PC-9 (cell line): ENCODE results near the gene HOXB13. TPM values are rescaled to one million over a fixed set of nuclear protein-coding genes. Genes with fewer than 3 reads are reported as not detected.

Experiments used
- BruUV-seq: library from RNA; stranded (reverse); fragments of 400-500 nt; replicated peaks from 2 replicates; lab custom pipeline; 2021; lab: Mats Ljungman, UMichigan
- CTCF ChIA-PET: fragments of 300-600 bp; sonication (Branson Sonifier 250); formaldehyde crosslinking; loops from one replicate; lab custom pipeline; 2022; ENCODE audit warnings: antibody characterized with exemption; lab: Charles Lee
- POLR2A ChIA-PET: fragments of 300-600 bp; sonication (Branson Sonifier 250); formaldehyde crosslinking; loops from one replicate; lab custom pipeline; 2022; ENCODE audit warnings: antibody characterized with exemption; ENCODE audit not compliant: unreplicated experiment; lab: Charles Lee
- DNase-seq, 2 experiments: peaks; one replicate each; pipeline versions ENCODE4 v3.0.0 to v3.0.0-alpha.2; 2015 to 2022; ENCODE audit warnings: mixed read lengths in 1 of 2
- H2AFZ ChIP-seq: fragments of 200-600 bp; sonication (generic); 2 replicates; pipeline ENCODE4 v1.8.1; 2017; ENCODE audit warnings: antibody characterized with exemption
- H3F3A ChIP-seq: fragments of 200-600 bp; sonication (generic); 2 replicates; pipeline ENCODE4 v1.8.1; 2017; ENCODE audit warnings: antibody characterized with exemption, mild to moderate bottlenecking, low read depth; ENCODE audit not compliant: insufficient read depth
- H3K27ac ChIP-seq: fragments of 200-600 bp; sonication (generic); 2 replicates; pipeline ENCODE4 v1.6.1; 2016; ENCODE audit warnings: mixed run types
- H3K27me3 ChIP-seq: fragments of 200-600 bp; sonication (generic); 2 replicates; pipeline ENCODE4 v1.6.1; 2016; ENCODE audit warnings: low read depth, mixed run types; ENCODE audit not compliant: insufficient read depth
- H3K36me3 ChIP-seq: fragments of 200-600 bp; sonication (generic); 2 replicates; pipeline ENCODE4 v1.6.1; 2016; ENCODE audit warnings: low read depth, mixed run types
- H3K4me1 ChIP-seq: fragments of 200-600 bp; sonication (generic); replicated peaks from 2 replicates; pipeline ENCODE4 v1.6.1; 2016; ENCODE audit warnings: mixed run types; ENCODE audit not compliant: insufficient read depth
- H3K4me2 ChIP-seq: fragments of 200-600 bp; sonication (generic); 2 replicates; pipeline ENCODE4 v1.6.1; 2017; ENCODE audit warnings: mixed run types
- H3K4me3 ChIP-seq: fragments of 200-600 bp; sonication (generic); 2 replicates; pipeline ENCODE4 v1.6.1; 2016; ENCODE audit warnings: mixed run types
- H3K79me2 ChIP-seq: fragments of 200-600 bp; sonication (generic); 2 replicates; pipeline ENCODE4 v1.6.1; 2017; ENCODE audit warnings: low read depth, mixed run types
- H3K9me2 ChIP-seq: fragments of 200-600 bp; sonication (generic); 2 replicates; pipeline ENCODE4 v1.8.1; 2017; ENCODE audit warnings: mild to moderate bottlenecking; ENCODE audit not compliant: insufficient read depth
- H3K9me3 ChIP-seq: fragments of 200-600 bp; sonication (generic); 2 replicates; pipeline ENCODE4 v1.8.1; 2016; ENCODE audit warnings: low read depth; ENCODE audit not compliant: insufficient read depth
- H4K20me1 ChIP-seq: fragments of 200-600 bp; sonication (generic); 2 replicates; pipeline ENCODE4 v1.8.1; 2017; ENCODE audit not compliant: insufficient read depth
- CTCF ChIP-seq: fragments of 200-600 bp; sonication (generic); conservative IDR thresholded peaks from 2 replicates; pipeline ENCODE4 v1.6.1; 2017; ENCODE audit warnings: mixed run types, antibody characterized with exemption, mild to moderate bottlenecking, moderate library complexity
- EZH2 ChIP-seq: fragments of 200-600 bp; sonication (generic); IDR thresholded peaks from 2 replicates; pipeline ENCODE4 v1.8.0; 2017; ENCODE audit warnings: antibody characterized with exemption, low read depth
- intact Hi-C: fragments of 100-400 bp; cut with micrococcal nuclease; formaldehyde crosslinking; loops from one replicate; pipeline ENCODE4 v1.10.0; 2022; ENCODE audit not compliant: unreplicated experiment
- total RNA-seq: library from RNA; stranded (reverse); gene quantifications from 2 replicates; pipeline ENCODE4 v1.2.3, GENCODE V29; 2021

The HOXB13 gene
- total RNA-seq, 1 experiment from 2014 or later = not detected

- H3K4me2 ChIP-seq = no peak overlapping the region
- H3K4me3 ChIP-seq = no peak overlapping the region
Observed at GRCh38 chr17:48734333-48735061, 5.9 kb upstream of the HOXB13 start.

GRCh38 chr17:48733632-48734328 lies 5.2 kb upstream of the HOXB13 start:
- POLR2A ChIA-PET = interaction anchor here (0.6 kb wide), 1 partner anchor 273 kb away, joined by 3 read pairs; no protein-coding TSS in a partner anchor
- Histone ChIP-seq H3K79me2 (no peaks in the 10 kb centered on the region), H3K9me2 (no peaks in the 10 kb centered on the region), H2AFZ (no peak overlapping the region), H3K4me2 (no peak overlapping the region), H3F3A (no peaks in the 10 kb centered on the region), H3K9me3 (no peaks in the 10 kb centered on the region), H3K27me3 (peaks cover 98% of the 10 kb centered on the region), H4K20me1 (no peaks in the 10 kb centered on the region), H3K36me3 (no peaks in the 10 kb centered on the region), H3K4me1 (no peaks in the 10 kb centered on the region), H3K4me3 (no peak overlapping the region), H3K27ac (no peak overlapping the region)
- BruUV-seq = no TSS peak
- no peak for TF ChIP-seq CTCF
- TF ChIP-seq EZH2 = no peak
- intact Hi-C loops = no loop called here
- no peak for DNase-seq
- CTCF ChIA-PET = no interaction called here

More at GRCh38 chr17:48734333-48735061, 5.9 kb upstream of the HOXB13 start:
- no peaks in the 10 kb centered on the region for H3K9me3 ChIP-seq
- no peak for DNase-seq
- no peak overlapping the region for H2AFZ ChIP-seq
- TF ChIP-seq EZH2 (no peak), CTCF (no peak)
- POLR2A ChIA-PET = no interaction called here
- no peaks in the 10 kb centered on the region for H3K9me2 ChIP-seq
- no peaks in the 10 kb centered on the region for H3F3A ChIP-seq
- no peaks in the 10 kb centered on the region for H4K20me1 ChIP-seq
- intact Hi-C loops = no loop called here
- CTCF ChIA-PET = no interaction called here
- no TSS peak for BruUV-seq
- no peaks in the 10 kb centered on the region for H3K79me2 ChIP-seq
- peaks cover 96% of the 10 kb centered on the region for H3K27me3 ChIP-seq
- H3K4me1 ChIP-seq = no peaks in the 10 kb centered on the region
- H3K36me3 ChIP-seq = no peaks in the 10 kb centered on the region
- no peak overlapping the region for H3K27ac ChIP-seq

GRCh38 chr17:48732688-48733629 lies 4.4 kb upstream of the HOXB13 start:
- H3K36me3 ChIP-seq = no peaks in the 10 kb centered on the region
- H3K9me2 ChIP-seq = no peaks in the 10 kb centered on the region
- H2AFZ ChIP-seq = no peak overlapping the region
- no peak overlapping the region for H3K27ac ChIP-seq
- no peaks in the 10 kb centered on the region for H4K20me1 ChIP-seq
- H3K4me2 ChIP-seq = no peak overlapping the region
- ChIA-PET POLR2A (no interaction called here), CTCF (interaction anchor here (0.6 kb wide), 2 partner anchors 43 to 381 kb away, joined by 4 to 8 read pairs; no protein-coding TSS in a partner anchor)
- no peaks in the 10 kb centered on the region for H3K4me1 ChIP-seq
- H3F3A ChIP-seq = no peaks in the 10 kb centered on the region
- H3K27me3 ChIP-seq = peaks cover 98% of the 10 kb centered on the region
- intact Hi-C loops = no loop called here
- no peaks in the 10 kb centered on the region for H3K9me3 ChIP-seq
- H3K79me2 ChIP-seq = no peaks in the 10 kb centered on the region
- BruUV-seq = no TSS peak
- TF ChIP-seq EZH2 = no peak
- TF ChIP-seq CTCF = no peak
- H3K4me3 ChIP-seq = no peak overlapping the region
- DNase-seq = no peak
